Hematopoietic multipotent progenitor cell treated with erythropoietin and hydrocortisone succinate and interleukin-3 and kit ligand, for 15 days (in vitro differentiated cells): ENCODE results near the gene IL10.
"Not testable (repeated sequence)": the region's sequence is repeated elsewhere in the genome, so short reads cannot be mapped to it uniquely, and the experiment has no call there.

Experiments used
- DNase-seq: peaks from one replicate; pipeline ENCODE4 v3.0.0-alpha.2; 2015; ENCODE audit warnings: low spot score

Gene IL10

DNA sequence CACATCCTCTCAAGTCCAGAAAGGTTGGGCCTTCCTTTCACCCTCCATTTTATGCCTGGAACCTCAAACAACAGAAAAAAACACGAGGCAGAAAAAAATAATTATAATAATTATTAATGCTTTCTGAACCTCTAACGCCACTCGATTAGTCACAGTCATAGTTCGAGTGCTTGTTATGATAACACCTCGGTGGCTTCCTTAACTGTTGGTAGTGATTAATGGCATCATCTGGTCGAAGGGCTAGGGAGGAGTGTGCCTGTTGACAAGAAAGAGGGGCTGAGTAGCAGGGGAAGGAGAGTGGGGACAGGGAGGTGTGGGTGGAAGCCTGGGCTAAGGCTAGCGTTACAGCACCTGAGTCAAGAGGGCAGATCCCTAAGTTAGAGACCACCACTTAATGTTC, 21.3 kb upstream of the IL10 start:
- no peak for DNase-seq

DNA sequence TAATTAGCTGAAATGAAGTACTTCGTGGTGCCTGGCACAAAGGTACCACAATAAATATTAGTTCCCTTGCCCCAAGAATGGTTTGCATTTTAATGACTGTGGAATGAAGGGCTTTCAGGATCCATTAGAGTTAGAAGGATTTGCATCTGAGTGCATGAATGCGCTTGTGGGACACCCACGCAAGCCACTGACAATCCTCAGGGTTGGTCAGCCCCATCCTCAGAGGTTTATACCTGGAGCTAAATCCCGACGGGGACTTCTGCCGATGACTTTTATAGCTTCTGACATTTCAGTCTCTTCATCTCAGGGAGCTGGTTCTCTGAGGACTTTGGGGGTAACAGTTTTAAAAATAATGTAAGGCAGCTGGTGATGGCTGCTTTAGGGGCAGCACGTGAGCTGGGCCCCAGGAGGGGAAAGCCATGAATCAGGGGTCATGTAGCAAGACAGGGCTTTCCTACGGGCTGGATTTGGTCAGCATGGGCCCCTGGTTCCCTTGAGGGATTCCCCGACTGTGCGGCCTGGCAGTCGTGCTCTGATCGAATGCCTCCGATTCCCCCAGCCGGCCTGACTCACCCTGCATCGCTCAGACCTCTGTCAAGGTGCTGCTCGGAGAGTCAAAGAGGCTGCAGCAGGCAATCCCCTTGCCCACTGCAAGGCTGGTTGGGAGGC, 20.8 kb upstream of the IL10 start:
- DNase-seq = no peak

DNA sequence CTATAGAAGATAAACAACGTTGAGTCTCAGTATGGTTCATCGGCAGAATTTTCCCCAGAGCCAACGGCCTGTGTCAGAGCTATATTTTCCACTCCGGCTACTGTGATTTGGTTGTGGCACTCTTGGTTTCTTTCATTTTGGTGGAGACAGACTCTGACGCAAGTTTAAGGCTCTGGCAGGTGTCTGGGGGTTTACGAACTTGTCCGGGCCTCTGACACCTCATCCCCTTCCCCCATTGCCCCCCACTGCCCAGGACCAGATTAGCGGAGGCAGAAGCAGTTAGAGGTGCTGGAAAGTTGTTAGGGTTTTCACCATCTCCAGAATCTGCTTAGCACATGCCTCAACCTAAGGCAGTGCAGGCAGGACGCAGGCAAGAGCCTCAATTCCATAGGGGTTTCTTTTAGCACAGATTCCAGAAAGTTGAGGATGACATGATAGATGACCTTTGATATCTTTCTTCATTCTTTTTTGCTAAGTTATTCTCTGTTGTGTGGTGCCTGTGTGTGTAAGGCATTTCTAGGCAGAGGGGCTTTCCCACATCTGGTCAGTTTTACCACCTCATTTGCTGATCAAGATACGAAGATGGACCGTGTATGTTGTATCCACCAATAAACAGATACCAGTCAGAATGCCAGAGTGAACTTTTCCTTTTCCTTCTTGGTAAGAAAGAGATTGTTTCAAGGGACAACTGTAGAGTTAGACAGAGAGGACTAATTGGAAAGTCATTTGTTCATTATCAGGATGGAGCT, 18.4 kb upstream of the IL10 start:
- DNase-seq = no peak

DNA sequence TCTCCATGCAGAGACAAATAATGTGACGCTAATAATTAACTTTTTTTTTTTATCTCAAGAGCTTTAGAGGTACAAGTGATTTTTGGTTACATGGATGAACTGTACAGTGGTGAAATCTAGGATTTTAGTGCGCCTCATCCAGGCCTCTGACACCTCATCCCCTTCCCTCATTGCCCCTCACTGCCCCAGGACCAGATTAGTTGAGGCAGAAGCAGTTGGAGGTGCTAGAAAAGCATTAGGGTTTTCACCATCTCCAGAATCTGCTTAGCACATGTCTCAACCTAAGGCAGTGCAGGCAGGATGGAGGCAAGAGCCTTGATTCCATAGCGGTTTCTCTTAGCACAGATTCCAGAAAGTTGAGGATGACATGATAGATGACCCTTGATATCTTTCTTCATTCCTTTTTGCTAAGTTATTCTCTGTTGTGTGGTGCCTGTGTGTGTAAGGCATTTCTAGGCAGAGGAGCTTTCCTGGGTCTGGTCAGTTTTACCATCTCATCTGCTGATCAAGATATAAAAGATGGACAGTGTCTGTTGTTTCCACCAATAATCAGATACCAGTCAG, 16.3 kb upstream of the IL10 start:
- no peak for DNase-seq

DNA sequence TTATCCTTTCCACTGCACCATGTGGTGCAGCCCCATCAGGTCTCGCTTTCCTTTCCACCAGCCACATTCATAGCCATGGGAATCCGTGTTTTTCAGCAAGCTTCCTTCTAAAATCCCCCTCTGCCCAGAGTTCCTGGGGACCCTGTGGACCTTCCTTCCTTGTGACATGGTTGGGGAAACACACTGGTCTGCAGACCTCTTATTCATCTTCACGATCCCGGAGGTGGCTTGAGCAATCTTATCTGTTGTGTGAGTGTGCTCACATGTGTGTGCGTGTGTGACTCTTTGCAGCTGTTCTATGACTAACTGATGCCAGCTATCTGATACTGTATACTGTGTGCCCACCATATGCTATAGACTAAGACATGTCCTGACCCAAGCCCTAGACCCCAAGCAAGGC, 15.6 kb upstream of the IL10 start:
- DNase-seq = no peak

DNA sequence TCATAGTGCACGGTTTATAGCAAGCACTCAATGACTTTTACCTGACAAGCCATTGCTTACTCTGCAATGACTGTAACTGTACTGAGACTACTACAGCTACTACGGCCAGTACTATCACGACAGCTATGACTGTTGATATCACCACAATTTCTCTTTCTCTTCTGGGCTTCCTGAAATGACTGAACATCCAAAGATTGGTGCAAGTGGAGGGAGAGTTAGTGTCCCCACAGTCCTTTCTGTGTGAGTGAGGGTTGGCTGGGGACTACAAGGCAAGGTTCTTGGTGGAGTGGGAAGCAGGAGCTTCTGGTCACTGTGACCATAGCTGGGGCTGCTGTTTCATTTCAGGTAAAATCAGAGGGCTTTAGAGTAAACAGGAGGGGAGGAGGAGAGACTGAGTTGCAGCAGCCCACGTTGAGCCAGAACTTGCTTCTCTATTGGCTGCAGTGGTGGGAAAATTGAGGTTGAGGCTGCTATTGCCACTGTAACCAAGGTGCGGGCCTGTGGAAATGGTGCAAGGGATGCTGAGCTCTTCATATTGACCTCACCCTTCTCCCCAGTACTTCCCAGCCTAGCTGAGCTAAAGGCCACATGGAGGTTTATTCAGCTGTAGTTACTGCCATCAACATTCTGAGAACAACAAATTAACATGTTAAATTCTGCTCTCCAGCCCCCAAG, 14.1 kb upstream of the IL10 start:
- DNase-seq = no peak

DNA sequence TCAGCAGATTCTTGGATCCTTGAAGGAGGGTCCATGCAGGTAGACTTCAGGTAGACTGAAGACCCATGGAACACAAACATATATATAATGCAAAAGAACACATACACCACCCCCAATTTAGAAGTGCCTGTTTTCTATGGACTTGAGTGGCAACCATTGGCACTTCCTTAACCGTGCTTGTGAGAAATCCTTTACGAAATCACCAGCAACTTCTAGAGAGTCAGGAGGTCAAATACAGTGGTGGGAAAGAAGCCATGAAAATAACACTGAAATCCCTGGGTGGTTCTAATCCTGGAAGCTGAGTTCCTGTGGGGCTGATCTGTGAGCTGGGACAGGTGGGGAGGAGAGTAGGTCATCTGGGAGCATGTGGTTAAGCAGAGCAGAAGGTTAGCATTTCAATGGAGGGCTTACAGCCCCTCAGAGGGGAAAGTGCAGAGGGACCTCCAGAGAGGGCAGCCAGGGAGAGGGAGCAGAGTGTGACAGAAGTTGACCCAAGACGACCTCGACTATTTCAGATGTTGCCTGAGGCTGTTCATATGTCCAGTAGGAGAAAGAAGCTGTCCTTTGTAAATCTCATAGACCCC, 13.0 kb upstream of the IL10 start:
- no peak for DNase-seq

DNA sequence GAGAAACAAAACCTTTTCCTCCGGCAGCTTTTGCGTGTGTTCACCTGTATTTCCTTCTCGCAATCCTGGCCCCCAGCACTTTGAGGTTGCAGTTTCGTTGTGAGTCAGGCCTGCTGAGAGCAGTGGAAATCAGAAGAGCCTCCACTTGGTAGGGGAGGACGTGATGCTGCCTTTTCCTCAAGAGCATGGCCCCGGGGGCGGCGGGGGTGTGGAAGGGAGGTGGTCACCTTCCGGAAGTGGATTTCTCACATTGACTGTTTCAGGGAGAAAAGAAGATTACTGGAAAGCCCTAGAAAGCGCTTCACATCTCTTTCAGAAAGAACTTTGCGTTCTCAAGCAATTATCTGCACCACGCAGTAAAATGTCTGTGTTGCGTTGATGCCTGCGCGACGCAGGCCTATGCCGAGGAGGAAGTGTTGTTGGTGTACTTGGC, 12.2 kb upstream of the IL10 start:
- DNase-seq = no peak

DNA sequence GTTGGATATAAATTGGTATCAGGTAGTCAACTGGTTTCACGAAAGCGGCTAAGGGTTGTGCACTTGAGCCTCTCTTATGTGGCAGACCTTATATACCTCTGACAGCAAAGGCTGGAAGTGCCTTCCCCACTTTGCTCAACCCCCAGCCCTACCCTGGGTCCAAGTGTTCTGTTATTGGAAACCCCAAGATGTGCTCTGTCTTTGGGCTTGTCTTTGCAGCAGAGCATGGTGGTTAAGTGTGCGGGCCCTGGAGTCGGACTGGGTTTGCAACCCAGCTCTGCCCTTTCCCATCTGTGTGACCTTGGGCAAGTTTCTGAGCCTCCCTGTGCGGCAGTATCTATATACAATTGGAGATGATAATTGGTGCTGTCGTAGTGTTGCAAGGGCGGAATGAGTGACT, 11.2 kb upstream of the IL10 start:
- no peak for DNase-seq

DNA sequence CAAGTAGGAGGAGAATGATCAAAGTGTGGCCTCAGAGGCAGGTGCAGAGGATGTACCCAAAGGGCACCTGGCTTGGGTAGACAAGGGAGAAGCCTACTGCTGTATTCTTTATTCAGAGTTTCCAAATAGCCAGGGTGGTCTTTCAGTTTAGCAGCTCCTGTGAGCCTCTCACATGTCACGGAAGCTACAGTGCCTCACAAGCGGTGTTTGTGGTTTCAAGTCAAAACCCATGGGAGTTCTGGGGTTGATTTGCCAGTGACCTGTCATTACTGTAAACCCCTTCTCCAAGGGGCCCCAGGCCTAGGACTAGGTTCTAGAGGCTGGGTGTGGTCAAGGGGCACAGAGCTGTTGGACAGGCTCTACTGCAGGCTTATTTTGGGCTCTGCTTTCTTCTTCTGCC, 10.2 kb upstream of the IL10 start:
- no peak for DNase-seq

DNA sequence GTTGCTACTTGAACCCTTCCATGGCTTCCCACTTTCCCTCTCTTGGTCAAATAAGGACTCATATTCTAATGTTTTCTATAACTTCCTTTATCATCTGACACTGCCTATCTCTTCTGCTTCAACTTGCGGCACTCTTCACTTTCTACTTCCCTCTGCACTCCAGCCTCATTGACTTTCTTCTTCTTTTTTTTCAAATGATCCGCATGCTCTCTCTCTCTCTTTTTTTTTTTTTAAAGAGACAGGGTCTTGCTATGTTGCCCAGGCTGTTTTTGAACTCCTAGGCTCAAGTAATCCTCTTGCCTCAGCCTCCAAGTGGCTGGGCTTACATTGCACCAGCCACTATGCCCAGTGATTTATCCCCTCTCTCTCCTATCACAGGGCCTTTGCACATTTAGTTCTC, 7.3 kb upstream of the IL10 start:
- no peak for DNase-seq

DNA sequence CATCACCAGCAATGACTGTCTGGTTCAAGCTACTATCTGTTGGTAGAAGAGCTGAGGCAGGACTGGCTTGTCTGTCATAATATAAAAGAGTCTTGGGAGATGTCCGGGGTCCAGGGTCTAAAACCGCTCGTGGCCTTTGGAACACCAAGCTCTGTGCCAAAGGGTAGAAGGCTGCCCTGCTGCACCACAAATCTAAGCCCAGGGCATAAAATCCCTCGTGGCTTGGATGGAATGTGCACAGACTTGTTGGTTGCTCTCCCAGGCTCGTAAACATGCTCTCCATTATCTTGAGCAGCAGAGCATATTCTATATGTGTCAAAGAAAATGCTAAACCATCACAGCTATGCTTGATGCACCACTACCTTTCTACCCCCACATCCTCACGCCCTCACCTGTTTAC, 6.6 kb upstream of the IL10 start:
- not testable (repeated sequence) for DNase-seq

DNA sequence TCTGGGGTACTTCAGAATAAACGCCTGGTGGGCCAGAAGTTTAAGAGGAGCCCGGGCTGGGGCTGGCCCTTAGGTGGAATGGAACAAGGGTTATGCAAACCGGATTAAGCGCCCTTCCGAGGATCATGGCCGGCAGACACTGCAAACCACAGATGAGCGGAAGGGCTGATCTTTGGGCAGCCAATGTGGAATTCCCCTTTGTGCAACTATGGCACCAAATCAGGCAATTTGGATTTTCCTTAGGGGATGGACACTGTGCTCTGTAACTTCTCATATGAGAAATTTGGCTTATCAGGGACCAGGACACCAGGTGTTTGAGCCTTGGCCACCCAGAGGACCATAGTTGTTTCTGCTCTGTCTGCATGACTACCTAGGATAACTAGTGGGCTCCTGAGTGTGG, 5.7 kb upstream of the IL10 start:
- no peak for DNase-seq

DNA sequence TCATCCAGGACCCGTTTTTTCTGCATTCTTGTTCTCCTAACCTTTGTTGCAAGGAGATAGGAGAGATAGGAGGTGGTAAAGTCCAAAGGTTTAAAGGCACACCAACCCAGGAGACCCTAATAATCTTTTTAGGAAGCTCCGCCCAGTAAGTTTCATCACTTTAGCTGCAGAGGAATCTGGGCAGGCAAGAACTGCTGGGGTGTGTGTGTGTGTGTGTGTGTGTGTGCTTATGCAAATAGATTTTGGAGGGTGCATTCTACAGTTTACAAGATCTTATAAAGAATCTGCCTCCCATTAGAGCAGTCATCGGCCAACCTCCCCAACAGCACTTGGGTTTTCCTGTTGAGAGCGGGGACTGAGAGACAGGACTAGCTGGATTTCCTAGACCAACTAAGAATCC, 3.9 kb upstream of the IL10 start:
- no peak for DNase-seq

DNA sequence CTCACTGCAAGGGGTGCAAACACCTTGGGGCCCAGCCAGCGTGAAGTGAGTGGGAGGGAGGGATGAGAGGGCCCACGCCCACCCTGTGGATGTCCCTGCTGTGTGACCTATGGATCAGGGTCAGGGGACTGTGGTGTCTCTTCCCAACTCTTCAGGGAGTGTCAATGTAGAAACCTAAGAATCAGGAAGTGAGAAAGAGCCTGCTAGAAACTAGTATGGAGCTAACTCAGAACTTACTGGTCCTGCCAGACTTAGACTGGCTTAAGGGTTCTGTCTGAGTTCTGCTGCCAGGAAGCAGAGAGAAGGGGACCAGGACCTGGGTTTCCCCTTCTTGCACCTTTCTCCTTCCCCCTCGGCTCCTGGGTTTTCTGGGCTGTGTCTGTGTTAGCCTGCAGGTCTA, 1.8 kb upstream of the IL10 start:
- no peak for DNase-seq

DNA sequence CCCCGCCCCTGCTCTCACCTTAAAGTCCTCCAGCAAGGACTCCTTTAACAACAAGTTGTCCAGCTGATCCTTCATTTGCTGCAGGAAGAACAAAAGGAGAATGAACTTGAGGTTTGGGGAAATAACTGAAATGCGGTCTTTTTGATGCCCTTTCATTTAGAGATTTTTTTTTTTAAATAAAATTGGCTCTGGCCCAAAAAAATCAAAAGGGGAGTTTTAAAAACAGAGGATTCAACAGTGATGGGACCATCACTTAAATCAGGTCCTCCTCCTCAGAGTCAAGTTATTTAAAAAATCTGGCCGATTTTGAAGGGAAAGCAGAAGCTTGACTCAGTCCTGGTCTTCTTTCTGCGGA, 979 bp downstream of the IL10 start:
- DNase-seq = no peak

DNA sequence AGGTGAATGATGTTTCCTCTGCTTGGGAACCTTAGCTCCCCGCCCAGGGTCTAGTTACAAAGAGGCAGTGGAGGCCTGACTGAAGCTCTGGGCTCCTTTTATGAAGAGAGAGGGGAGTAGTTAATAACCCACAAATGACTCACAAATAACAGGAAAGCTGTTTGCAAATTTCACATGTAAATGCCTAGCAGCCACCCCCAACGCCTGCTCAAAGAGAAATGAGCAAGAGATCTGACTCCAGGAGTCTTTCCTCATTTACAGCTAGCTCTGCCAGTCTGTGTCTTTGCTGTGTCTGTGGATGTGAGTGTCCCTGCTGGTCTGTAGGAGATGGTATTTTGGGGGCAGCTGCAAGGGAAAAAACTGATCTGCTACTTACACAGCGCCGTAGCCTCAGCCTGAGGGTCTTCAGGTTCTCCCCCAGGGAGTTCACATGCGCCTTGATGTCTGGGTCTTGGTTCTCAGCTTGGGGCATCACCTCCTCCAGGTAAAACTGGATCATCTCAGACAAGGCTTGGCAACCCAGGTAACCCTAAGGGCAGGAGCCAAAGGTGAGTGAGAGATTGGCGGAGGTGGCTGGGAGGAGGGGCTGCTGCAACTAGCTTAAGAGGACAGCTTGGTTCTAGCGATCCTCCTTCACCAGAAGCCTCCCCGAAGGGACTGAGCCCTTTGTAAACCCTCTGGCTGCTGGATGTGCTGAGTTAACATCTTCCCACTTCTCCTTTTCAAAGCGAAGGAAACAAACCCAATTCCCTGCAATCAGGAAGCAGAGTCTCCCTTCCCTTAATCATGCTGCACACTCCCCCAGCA, 1.6 kb downstream of the IL10 start, which contains the start of gene IL19:
IL19 (plus strand) TSS at position 243 of the 807 bp plus-strand sequence. CDS start 65,890 bp downstream, outside the sequence.
- DNase-seq = no peak

DNA sequence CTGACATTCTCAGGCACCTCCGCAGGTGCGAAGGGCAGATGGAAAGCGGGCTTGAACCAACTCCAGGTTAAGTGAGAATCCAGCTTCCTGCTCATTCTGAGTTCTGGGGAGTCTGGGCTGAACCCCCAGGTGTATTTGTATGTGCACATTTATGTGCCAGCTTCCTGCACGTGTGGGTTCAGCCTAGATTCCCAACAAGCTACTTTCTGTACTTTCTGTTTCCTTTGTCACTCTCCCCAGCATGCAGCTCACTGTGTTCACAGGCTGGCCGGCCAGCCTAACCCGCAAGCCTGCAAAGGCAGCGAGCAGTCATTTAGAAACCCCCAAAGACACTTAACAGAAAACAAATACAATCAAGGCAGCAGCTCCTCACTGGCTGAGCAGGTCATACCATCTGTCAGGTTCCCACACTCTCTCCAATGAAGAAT, 3.0 kb downstream of the IL10 start:
- DNase-seq = no peak

DNA sequence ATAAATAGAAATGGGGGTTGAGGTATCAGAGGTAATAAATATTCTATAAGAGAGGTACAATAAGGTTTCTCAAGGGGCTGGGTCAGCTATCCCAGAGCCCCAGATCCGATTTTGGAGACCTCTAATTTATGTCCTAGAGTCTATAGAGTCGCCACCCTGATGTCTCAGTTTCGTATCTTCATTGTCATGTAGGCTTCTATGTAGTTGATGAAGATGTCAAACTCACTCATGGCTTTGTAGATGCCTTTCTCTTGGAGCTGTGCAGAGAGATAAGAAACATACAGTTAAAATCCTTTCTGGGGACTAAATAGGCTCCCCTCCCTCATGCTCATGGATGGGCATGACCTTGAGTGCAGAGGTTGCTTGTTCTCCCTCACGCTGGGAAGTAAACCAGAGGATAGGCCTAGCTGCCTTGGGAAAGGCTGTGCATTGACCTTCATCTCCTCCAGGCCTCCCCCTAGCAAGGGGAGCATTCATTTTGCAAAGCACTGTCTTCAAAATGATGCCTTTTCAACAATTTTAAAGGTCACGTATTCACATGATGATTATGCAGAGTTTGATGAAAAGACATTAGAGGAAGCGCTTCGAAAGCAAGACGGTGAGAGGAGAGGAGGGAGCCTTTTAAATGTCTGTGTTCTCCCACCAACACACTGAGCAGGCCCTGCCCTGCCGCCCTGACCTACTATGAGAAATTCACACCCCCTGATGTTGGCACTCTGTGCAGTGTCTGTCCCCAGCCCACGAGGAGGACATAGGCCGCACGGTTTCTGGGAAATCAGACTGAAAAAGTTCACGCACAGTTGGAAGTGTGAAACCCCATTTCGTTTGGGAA, 3.6 kb downstream of the IL10 start:
- no peak for DNase-seq

DNA sequence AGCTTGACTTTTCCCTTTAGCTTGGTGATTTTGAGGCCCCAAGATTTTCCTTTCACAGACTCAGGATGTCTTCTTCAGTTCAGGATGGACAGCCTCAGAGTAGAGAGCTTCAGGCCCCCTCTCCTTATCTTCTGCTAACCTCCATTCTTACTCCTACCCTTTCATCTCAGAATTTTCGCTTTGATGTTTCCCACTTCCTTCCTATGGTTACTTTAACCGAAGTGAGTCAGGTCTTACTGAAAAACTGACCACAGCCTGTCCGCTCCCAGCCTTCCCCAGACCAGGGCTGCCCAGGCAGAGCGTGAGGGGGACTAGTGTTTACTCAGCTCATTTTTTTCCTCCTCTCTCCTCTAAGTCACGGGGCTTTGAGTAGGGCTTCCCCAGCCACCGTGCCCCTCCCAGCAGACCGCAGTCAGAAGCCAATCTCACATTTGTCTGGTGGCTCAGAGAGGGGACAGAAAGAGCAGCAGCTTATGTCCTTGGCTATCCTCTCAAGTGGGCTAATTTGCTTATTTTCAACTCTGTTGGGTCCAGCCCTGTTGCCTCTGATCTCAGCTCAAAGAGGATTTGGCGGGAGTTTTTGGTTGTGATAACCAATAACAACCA, 5.9 kb downstream of the IL10 start:
- no peak for DNase-seq
